ENCODE results near the gene OR8B4.
"Not testable (repeated sequence)": the region's sequence is repeated elsewhere in the genome, so short reads cannot be mapped to it uniquely, and the experiment has no call there.

The OR8B4 gene, protein sequence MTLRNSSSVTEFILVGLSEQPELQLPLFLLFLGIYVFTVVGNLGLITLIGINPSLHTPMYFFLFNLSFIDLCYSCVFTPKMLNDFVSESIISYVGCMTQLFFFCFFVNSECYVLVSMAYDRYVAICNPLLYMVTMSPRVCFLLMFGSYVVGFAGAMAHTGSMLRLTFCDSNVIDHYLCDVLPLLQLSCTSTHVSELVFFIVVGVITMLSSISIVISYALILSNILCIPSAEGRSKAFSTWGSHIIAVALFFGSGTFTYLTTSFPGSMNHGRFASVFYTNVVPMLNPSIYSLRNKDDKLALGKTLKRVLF

DNA sequence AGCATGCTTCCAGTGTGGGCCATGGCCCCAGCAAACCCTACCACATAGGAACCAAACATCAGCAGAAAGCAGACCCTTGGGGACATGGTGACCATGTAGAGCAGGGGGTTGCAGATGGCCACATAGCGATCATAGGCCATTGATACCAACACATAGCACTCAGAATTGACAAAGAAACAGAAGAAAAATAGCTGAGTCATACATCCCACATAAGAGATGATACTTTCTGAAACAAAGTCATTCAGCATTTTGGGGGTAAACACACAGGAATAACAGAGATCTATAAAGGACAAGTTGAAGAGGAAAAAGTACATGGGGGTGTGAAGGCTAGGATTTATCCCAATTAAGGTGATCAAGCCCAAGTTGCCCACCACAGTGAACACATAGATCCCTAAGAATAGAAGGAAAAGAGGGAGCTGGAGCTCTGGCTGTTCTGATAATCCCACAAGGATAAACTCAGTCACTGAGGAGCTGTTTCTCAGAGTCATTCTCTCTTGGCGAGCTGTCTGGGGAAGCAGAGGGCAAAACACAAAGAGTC is at the start of gene OR8B4:
TSS of gene OR8B4 (minus strand) at position 488 of the 538 bp plus-strand sequence. CDS start at position 488, 0 bp downstream.
- DNase-seq: no peak

DNA sequence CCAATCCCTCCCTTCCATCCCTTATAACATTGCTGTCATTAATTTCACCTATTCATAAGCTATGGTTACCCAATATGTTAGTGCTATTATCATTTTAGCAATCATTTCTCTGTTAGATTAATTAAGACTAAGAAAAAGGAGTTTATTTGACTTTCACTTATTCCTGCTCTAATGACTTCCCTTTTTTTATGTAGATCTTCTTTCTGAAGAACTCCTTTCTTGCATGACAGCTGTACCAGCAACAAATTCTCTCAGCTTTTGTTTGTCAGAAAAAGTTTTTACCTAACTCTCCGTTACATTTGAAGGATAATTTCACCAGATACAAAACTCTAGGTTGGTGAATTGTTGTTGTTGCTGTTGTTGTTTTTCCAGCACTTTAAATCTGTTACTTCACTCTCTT is 49.4 kb upstream of the OR8B4 start:
- DNase-seq: no peak

DNA sequence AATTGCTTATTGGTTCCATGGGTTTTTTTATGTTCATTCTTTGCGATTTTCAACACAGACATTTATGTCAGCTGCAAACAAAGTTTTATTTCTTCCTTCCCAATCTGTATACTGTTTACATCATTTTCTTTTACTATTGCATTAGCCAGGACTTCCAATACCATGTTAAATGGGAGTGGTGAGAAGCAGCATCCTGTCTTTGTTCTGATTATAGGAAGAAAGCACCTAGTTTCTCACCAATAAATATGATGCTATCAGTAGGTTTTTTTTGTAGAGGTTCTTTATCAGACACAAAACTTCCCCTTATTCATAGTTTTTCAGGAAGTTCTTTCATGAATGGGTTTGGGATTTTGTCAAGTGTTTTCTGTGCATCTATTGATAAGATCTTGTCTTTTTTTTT is 48.8 kb upstream of the OR8B4 start:
- no peak for DNase-seq

DNA sequence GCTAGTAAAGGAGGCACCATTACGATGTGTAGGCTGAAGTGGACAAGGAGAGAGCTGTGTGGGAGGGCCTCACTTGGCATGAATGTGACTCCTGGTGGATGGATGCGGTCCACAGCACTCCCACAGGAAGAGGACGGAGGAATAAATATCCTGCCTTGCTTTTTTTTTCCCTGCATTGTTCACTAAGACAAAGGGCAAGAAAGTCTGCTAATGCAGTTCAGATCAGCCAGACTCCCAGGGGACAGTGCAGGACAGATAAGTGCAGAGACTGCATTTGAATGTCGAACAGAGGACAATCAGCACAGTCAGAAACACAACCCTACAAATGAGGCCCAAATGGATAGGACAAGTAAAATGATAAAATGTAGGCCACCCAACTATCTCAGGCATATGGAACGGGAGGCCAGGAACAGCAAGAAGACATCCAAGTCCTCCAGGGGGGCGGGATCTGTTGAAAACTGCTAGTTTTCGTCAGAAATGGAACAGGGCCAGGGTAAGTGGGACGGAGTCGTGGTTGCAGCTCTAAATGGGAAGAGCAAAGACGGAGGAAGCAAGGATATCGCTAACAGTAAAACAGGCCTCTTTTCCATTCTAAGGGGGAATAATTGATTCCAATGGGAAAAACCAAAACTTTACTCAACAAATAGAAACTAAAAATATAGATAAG is 46.0 kb upstream of the OR8B4 start:
- DNase-seq: no peak

DNA sequence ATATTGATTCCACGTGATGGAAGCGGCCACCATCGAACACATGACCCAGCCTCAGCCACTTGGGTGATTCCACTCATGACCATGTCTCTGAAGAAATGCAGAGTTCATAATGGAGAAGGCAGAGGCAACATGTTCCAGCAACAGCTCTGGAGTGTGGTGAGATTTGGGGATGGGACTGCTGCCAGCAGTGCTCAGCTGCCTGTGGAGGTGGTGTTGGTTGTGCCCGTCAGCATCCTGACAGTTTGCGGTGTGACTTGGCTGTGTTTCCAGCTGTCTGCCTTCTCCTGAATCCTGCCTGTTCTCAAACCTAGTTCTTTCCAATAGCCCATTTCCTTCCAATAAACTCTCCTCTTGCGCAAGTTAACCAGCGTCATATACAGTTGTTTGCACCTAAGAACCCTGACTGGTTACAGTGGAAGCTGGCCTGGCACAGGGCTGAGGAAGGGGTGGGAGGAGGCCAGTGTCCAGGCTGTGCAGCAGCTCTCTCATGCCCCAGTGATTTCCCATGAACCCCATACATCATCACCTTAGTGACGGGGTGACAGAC is 42.8 kb upstream of the OR8B4 start:
- DNase-seq: peak in 12 of 56 donors; percentile 9 to 58 (median 24)

DNA sequence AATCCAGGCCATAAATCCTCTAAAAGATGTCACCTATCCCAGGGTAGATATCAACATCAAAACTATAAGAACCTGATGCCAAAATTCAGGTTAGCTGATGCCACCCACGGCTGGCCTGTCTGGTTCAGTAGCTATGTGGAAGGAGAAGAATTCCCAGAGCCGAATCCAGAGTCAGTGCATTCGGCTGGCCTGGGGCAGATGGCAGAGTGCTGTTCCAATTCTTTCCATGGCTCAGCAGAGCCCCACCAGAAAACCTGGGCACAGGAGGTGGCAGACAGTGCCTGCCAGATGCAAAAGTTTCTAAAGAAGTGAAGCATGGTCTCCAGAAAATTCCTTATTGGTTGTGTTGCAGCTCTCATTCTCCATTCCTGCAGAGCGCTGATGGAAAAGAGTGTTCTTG is 40.7 kb upstream of the OR8B4 start:
- DNase-seq: no peak

DNA sequence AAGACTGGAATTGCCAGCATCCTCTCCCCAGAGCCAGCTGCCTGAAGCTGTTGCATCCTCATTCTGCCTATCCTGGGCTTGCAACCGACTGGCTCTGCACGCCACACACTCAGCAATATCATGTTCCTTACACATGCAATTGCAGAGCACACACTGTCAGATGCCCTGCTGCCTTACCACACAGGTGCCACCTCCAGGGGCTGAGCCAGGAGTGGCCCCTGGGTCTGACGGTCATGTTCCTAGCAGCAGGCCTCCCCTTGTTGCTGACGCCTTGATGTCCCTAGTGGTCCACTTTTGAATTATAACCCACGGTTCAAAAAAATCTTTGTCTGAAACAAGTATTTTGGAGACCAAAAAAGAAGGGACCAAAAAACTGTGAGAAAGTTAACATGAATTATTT is 39.3 kb upstream of the OR8B4 start:
- DNase-seq: no peak

DNA sequence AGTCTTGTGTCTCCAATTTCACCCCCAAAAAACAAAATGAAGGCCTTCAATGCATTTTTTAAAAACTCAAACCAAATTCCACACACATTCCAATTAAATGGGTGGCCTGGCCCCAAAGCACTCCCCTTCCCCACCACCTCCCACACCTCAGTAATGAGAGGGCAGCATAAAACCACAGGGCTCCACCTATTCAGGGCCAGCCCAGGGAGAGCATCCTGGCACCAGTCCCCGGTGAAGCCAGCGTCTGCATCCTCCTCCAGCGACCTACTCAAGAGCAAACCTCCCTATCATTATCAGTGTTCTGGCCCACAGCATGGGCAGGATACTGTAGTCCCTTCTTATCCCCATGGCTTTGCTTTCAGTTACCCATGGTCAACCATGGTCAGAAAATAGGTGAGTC is 38.7 kb upstream of the OR8B4 start:
- no peak for DNase-seq

DNA sequence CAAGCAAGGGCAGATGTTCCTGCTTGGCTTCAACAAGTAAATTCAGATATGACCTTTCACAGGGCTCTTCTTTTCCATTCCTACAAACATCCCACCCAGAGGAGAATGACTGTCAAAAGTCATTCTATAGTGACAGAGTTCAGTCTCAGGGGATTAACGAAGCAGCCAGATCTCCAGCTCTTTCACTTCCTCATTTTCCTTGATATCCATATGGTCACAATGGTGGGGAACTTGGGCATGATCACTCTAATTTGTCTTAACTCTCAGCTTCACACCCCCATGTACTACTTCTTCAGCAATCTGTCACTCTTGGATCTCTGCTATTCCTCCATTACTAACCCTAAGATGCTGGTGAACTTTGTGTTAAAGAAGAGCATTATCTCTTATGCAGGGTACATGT is 35.8 kb upstream of the OR8B4 start:
- no peak for DNase-seq

DNA sequence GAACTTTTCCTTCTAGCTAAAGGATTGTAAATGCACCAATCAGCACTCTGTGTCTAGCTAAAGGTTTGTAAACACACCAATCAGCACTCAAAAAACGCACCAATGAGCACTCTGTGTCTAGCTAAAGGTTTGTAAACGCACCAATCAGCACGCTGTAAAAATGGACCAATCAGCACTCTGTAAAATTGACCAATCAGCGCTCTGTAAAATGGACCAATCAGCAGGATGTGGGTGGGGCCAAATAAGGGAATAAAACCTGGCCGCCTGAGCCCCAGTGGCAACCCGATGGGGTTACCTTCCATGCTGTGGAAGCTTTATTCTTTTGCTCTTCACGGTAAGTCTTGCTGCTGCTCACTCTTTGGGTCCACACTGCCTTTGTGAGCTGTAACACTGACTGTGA is 34.7 kb upstream of the OR8B4 start:
- not testable (repeated sequence) for DNase-seq

DNA sequence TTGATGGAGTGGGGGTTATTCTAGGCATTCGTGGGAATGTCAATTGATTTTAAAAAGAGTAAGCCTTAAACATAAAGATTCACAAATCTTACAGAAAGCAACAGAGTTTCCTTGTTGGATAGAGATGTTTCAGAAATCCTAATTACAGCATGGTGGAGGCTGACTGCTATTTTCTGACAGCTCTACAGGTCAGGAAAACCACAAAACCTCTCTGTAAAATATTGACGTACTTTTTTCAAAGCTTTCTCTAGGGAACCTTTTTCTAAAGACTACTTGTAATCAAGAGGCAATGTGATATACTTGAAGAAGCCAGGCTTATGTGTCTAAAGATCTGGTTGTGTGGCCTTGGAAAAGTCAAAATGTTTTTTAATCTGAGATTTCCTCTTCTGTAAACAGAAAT is 29.9 kb upstream of the OR8B4 start:
- DNase-seq: no peak

DNA sequence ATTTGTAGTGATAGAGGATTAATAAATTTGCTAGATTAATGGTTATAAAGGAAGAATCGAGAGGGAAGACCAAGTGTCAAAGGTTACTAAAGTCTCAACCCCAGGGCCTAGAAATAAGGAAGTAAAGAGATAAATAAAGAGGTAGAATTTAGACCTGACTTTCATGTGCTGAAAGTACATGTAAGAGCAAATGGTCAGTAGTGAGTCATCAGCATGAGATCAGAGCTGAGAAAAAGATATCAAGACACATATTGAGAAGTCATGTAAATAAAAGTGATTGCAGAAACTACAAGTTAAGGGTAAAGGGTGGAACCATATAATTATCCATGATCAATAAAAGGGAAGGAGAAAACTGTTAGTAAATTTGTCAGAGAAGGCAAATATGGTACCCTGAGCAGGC is 22.2 kb upstream of the OR8B4 start:
- DNase-seq: no peak

DNA sequence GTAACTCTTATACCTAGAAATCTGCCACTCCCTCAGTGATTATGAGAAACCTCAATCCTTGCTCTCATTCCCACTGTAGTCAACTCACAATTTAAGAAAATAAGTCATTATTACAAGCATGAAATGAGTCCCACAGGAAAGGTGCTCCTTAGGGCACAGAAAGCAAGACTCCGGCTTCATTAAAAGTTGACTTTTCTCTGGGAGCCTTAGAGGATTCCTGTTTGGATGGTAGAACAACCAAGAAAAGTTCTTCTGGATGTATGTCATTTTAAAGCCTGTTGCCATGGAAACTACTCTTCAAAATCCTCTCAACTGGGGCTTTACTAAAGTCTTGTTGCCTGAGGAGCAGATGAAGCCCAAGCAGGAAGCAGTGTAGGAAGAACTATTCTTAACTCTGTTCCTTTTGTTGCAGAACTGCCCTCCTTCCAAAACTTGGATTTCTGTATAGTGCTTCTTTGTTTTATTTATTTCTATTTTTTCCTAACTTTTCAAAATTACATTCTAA is 21.0 kb upstream of the OR8B4 start, which contains the start of gene OR8B8:
TSS of gene OR8B8 (minus strand) at position 51 of the 505 bp plus-strand sequence. CDS start 4,611 bp downstream, outside the sequence.
- no peak for DNase-seq

DNA sequence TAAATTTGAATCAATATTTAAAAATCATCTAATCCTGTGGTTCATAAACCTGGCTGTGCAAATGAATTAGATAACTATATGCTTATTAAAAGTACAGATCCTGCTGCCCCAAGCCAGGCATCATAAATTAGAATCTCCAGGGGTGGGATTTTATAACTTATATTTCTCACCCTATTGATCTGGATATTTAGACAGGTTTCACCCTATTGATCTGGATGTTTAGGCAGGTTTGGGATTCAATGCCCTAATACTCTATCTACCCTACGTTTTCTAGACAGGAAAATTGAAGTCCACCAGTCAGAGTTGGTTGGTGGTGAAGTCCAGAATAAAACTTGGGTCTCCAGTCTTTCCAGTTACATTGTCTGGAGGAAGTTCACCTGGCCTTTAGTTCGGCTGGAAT is 18.2 kb upstream of the OR8B4 start:
- DNase-seq: no peak

DNA sequence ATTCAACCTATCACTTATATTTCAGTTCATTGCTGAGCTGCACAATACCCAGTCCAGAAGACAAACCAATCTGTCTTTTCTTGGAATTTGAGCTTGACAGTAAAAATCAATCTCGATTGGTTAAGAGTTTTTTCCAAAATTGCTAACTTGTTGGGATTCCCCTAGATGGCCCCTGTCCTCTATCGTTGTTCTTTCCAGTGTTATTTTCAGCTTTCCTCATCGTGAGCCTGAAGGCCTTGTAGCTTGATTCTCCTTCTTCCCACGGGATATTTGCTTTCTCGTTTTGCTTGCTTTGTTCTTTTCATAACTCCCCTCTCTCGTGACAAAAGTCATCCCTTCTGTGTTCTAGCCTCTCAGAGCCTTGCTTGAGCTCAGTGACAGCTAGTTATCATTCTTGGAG is 17.8 kb upstream of the OR8B4 start:
- DNase-seq: no peak

DNA sequence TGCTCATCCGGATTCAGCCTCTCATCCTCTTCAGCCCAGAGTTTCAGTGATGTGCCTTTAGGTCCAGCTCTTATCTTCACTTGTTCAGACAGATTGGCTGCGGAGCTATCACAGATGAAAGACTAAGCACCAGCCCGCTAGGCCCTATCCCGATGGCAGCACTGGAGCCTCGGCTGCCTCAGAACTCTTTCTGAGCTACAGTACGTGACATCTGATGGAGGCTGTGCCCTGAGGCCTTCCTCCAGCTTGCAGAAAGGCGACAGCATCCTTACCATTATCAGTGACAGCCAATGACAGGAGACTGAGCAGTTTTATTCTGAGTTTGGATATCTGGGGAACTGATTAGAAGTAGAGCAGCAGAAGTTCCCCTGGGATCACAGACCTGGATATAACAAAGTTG is 16.8 kb upstream of the OR8B4 start:
- DNase-seq: no peak

DNA sequence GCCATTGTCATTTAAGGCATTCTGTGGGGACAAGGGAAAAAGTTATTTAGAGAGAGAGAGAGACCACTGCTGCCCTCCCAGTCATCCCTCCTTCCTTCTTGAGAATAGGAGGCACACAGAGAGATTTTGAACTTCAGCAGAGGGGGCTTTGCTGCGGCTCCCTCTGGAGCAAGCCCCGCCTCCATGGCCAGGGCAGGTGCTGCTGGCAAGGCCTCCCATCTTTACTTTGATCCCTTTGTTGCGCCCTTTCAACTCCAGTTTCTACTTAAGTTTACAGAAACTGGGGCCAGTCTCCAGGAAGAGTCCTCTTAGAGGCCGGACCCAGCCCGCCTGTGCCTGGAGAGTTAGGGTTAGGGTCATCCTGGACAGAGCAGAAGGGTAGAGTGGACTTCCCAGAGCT is 16.4 kb upstream of the OR8B4 start:
- DNase-seq: no peak

DNA sequence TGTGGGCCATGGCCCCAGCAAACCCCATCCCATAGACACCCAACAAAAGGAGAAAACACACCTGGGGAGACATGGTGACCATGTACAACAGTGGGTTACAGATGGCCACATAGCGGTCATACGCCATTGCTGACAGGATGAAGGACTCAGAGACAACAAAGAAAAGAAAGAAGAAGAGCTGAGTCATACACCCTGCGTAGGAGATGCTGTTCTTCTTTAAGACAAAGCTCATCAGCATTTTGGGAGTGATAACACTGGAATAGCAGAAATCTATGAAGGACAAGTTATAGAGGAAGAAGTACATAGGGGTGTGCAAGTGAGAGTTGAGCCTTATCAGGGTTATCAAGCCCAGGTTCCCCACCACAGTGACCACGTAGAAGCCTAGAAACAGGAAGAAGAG is 15.9 kb upstream of the OR8B4 start:
- no peak for DNase-seq

DNA sequence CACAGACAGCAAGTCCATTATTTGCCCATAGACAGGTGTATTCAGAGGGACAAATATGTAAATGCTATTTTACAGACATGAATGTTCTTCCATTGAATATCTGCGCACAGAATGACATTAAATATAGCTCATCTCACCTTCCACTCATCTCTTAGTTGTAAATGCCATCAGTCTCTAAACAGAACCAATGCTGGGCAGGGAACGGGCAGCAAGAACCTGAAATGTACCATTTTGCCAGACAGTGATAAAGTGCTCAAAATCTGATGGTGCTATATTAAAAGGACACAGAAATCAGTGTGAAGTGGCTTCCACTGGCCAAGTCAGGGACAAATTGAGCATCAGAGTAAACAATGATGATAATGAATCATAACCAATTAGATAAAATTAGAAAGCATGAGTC is 10.0 kb upstream of the OR8B4 start:
- DNase-seq: no peak

DNA sequence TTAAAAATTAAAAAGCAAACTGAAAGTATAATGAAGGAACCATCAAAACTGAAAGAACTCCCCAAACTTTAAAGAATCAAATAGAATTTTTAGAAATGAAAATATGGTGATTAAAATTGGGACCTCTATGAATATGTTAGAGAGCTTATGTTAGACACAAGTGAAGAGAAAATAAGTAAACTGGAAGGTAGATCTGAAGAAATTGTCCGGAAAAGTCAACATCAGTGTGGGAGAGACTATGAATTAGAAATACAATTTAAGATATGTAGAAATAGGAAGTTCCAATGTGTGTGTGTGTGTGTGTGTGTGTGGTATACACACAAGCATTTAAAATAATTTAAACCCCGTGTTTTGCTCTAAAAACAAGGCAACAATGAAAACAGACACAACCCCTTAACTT is 4.9 kb upstream of the OR8B4 start:
- no peak for DNase-seq

DNA sequence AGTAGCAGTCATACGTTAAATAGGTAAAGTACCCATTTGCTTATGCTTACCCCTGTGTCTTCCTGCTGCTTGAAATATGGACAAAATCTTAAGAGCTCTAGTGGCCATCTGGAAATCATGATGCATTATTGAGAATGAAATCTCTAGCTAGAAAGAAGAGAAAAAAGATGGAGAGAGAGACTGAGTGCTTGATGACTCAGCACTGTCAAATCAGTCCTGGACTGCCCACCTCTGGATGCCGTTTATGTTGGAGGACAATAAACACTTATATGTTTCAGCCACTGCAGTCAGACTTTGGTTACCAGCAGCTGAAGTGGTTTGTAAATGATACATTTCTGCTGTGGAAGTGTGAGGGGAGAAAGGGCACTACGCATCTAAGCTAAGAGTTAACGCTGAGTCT is 3.6 kb downstream of the OR8B4 start:
- DNase-seq: no peak

DNA sequence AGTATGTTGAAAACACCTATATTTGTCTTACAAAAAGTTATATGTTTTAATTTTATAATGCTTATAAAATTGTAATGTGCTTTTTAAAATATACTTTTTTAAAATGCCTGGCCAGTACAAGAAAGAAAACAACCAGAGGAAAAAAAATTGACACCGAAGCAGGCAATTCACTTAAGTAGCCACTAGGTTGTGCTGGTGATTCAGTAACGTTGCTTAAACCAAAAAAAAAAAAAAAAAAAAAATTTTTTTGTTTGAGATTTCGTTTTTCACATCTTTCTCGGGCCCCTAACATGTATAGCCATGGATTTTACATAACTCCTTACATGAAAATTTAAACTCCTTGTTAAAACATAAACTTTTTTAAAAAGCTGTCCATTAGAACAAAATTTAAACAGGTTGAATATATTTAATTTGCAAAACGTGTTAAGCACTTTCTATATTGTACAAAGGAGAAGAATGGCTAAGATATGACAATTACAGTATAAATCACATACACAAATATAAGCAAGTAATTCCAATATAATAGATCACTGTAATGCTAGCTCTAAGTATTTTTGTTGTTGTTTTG is 9.2 kb downstream of the OR8B4 start:
- no peak for DNase-seq

All from amygdala (tissue), 56 donors.